ENCODE measurements around the gene RASSF8.

RASSF8 gene

GRCh38 chr12:25943940-25944339 lies 14.5 kb upstream of the RASSF8 start:
- no peaks in the 10 kb centered on the region for H3K36me3 Mint-ChIP-seq (ENCODE audit: low read depth)
- no peak overlapping the region for H3K4me3 Mint-ChIP-seq
- peaks cover 9% of the 10 kb centered on the region for H3K27me3 Mint-ChIP-seq (ENCODE audit: low read depth)
- no peak overlapping the region for H3K27ac Mint-ChIP-seq
- H3K9me3 Mint-ChIP-seq: no peaks in the 10 kb centered on the region
- no peaks in the 10 kb centered on the region for H3K4me1 Mint-ChIP-seq (ENCODE audit: low read depth)
- no peak for DNase-seq (ENCODE audit: low spot score)

DNA sequence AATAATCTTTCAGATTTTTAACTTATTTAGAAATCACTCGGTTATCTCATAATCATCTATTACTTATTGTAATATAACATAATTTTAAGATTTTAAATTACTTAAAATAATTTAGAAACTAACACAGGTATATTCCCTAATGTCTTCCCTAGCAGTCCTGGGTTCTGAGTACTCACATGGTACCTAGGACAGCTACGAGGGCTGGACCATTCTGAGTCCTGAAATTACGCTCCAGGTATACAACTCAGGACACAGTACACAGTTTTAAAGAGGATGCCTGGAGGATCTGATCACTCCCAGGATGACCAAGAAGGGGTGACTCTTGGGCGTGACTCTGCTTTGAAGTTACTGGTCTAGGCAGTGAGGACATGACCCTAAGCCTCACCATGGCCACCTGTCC lies 9.1 kb upstream of the RASSF8 start:
- peaks cover 4% of the 10 kb centered on the region for H3K27me3 Mint-ChIP-seq (ENCODE audit: low read depth)
- H3K4me1 Mint-ChIP-seq (ENCODE audit: low read depth): no peaks in the 10 kb centered on the region
- DNase-seq (ENCODE audit: low spot score): no peak
- no peaks in the 10 kb centered on the region for H3K36me3 Mint-ChIP-seq (ENCODE audit: low read depth)
- no peak overlapping the region for H3K27ac Mint-ChIP-seq
- no peaks in the 10 kb centered on the region for H3K9me3 Mint-ChIP-seq
- no peak overlapping the region for H3K4me3 Mint-ChIP-seq

DNA sequence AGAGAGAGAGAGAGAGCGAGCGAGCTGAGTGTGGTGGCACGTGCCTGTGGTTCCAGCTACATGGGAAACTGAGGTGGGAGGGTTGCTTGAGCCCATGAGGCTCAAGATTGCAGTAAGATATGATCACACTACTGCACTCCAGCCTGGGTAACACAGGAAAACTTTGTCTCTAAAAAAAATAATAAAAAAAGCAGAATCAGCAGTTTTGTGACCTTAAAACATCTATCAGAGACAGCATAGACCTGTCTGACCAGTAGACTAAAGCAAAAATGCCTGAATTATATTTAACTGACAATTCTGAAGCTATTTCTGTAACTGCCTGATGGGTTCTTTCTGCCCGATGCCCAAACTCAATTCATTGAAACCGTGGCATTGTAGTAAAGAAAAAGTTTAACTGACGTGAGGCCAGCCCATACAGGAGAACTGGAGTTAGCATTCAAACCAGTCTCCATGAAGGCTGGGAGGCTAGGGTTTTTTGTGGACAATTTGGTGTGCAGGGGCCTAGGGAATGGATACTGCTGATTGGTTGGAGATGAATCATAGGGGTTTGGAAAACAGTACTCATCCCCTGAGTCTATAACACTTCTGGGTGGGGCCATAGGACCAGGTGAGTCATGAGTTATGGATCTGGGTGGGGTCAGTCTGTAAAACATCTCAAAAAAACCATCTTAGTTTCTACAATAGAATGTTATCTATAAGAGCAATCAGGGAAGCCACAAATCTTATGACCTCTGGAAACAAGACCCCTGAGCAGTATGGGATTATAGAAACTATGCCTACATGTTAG lies 8.0 kb upstream of the RASSF8 start:
- Mint-ChIP-seq H3K36me3 (ENCODE audit: low read depth) (no peaks in the 10 kb centered on the region), H3K27me3 (ENCODE audit: low read depth) (peaks cover 11% of the 10 kb centered on the region), H3K4me3 (no peak overlapping the region), H3K9me3 (no peaks in the 10 kb centered on the region), H3K4me1 (ENCODE audit: low read depth) (no peaks in the 10 kb centered on the region), H3K27ac (no peak overlapping the region)
- DNase-seq (ENCODE audit: low spot score): no peak

GRCh38 chr12:25957793-25958427 lies 572 bp upstream of the RASSF8 start:
- H3K4me1 Mint-ChIP-seq (ENCODE audit: low read depth): peaks cover 9% of the 10 kb centered on the region
- no peaks in the 10 kb centered on the region for H3K9me3 Mint-ChIP-seq
- H3K4me3 Mint-ChIP-seq: peak overlapping the region; percentile 43
- H3K27me3 Mint-ChIP-seq (ENCODE audit: low read depth): peaks cover 66% of the 10 kb centered on the region
- no peaks in the 10 kb centered on the region for H3K36me3 Mint-ChIP-seq (ENCODE audit: low read depth)
- no peak for DNase-seq (ENCODE audit: low spot score)
- no peak overlapping the region for H3K27ac Mint-ChIP-seq

GRCh38 chr12:25959071-25959961 lies 834 bp downstream of the RASSF8 start:
- Mint-ChIP-seq H3K27ac (no peak overlapping the region), H3K9me3 (no peaks in the 10 kb centered on the region), H3K4me3 (peak overlapping the region; percentile 79), H3K27me3 (ENCODE audit: low read depth) (peaks cover 77% of the 10 kb centered on the region), H3K36me3 (ENCODE audit: low read depth) (no peaks in the 10 kb centered on the region), H3K4me1 (ENCODE audit: low read depth) (peaks cover 9% of the 10 kb centered on the region)
- DNase-seq (ENCODE audit: low spot score): no peak

DNA sequence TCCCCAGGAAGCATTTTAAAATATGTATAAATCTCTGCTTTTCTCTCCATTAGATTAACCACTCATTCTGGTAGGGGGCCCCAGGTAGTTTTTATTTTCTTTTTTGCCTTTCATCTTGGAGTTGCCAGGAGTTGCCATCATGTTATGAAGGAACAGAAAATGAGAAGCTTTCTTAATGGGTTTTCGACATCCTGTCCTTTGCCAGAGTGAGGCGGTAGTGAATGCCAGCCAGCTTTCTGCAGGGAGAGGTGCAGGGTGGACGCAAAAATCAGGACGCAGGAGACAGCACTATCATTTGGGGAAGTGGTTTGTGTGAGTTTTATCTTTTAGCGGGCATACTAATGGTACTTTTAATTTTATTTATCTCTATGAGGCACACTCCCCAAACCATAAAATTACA lies 1.7 kb downstream of the RASSF8 start:
- peaks cover 73% of the 10 kb centered on the region for H3K27me3 Mint-ChIP-seq (ENCODE audit: low read depth)
- H3K27ac Mint-ChIP-seq: no peak overlapping the region
- peaks cover 9% of the 10 kb centered on the region for H3K4me1 Mint-ChIP-seq (ENCODE audit: low read depth)
- H3K4me3 Mint-ChIP-seq: peak overlapping the region; percentile 79
- H3K9me3 Mint-ChIP-seq: no peaks in the 10 kb centered on the region
- H3K36me3 Mint-ChIP-seq (ENCODE audit: low read depth): no peaks in the 10 kb centered on the region
- DNase-seq (ENCODE audit: low spot score): no peak

DNA sequence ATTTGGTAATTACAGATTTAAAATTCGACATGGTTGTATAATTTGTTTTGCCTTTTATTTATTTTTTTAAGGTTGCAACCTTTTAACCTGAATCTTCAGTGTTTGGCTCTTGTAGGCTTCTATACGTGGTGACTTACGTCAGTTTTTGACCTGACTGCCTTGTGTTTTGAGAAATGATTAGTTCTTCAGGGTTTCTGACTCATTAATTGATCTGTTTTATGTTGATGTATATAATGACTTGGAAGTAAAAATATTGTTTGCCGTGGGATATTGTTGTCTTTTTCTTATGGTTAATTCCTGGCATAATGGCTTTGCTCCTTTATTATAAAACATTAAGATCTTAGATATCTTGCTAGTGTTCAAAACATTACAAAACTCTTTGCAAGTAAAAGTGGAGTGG lies 2.5 kb downstream of the RASSF8 start:
- peaks cover 68% of the 10 kb centered on the region for H3K27me3 Mint-ChIP-seq (ENCODE audit: low read depth)
- H3K27ac Mint-ChIP-seq: no peak overlapping the region
- H3K4me3 Mint-ChIP-seq: no peak overlapping the region
- no peak for DNase-seq (ENCODE audit: low spot score)
- peaks cover 9% of the 10 kb centered on the region for H3K4me1 Mint-ChIP-seq (ENCODE audit: low read depth)
- no peaks in the 10 kb centered on the region for H3K9me3 Mint-ChIP-seq
- H3K36me3 Mint-ChIP-seq (ENCODE audit: low read depth): no peaks in the 10 kb centered on the region

DNA sequence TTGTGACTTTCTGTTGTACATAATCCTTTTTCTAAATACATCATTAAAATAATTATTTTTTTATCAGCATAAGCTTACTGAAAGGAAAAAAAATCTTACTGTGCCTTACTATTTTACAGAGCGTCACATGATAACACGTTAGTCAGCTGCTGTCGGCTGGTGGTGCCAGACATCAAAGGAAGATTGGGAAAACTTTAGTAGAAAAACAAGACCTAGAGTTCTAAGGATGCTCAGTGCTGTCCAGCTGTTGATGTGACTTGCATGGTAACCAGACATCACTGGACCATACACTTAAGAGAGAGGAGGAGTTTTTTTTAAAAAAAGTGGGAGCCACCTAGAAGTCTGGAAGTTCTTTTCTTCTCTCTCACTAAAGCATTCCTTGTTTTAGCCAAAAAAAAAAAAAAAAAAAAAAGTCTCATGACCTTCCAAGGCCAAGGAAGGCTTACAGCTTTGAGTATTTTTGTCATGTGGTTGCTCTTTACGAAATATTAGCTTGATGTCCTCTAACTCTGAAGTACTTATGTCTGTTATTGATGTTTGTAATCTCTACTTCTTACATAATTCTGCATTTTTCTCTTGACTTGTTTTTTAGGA lies 4.5 kb downstream of the RASSF8 start:
- Mint-ChIP-seq H3K9me3 (no peaks in the 10 kb centered on the region), H3K36me3 (ENCODE audit: low read depth) (no peaks in the 10 kb centered on the region), H3K4me1 (ENCODE audit: low read depth) (peaks cover 6% of the 10 kb centered on the region), H3K27ac (no peak overlapping the region), H3K27me3 (ENCODE audit: low read depth) (peaks cover 51% of the 10 kb centered on the region), H3K4me3 (no peak overlapping the region)
- no peak for DNase-seq (ENCODE audit: low spot score)

DNA sequence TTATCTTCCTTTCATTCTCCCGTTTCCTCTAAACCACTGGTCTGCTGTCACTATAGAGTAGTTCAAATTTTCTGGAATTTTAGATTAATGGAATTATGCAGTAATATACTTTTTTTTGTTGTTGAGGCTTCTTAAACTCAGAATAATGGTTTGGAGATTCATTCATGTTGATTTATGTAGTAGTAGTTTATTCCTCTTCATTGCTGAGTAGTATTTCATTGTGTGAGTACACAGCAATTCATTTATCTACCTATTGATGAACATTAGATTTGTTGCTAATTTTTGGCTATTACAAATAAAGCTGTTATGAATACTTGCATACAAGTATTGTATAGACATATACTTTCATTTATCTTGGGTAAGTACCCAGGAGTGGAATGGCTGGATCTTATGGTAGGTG lies 7.2 kb downstream of the RASSF8 start:
- H3K27ac Mint-ChIP-seq: no peak overlapping the region
- H3K4me1 Mint-ChIP-seq (ENCODE audit: low read depth): no peaks in the 10 kb centered on the region
- no peaks in the 10 kb centered on the region for H3K36me3 Mint-ChIP-seq (ENCODE audit: low read depth)
- H3K4me3 Mint-ChIP-seq: no peak overlapping the region
- peaks cover 36% of the 10 kb centered on the region for H3K27me3 Mint-ChIP-seq (ENCODE audit: low read depth)
- DNase-seq (ENCODE audit: low spot score): no peak
- no peaks in the 10 kb centered on the region for H3K9me3 Mint-ChIP-seq

- Mint-ChIP-seq H3K27ac (no peak overlapping the region), H3K4me1 (ENCODE audit: low read depth) (no peaks in the 10 kb centered on the region), H3K27me3 (ENCODE audit: low read depth) (peaks cover 12% of the 10 kb centered on the region), H3K36me3 (ENCODE audit: low read depth) (no peaks in the 10 kb centered on the region), H3K9me3 (no peaks in the 10 kb centered on the region), H3K4me3 (no peak overlapping the region)
- DNase-seq (ENCODE audit: low spot score): no peak
Measured at GRCh38 chr12:25970082-25970481, 11.6 kb downstream of the RASSF8 start.

- no peak overlapping the region for H3K27ac Mint-ChIP-seq
- H3K27me3 Mint-ChIP-seq (ENCODE audit: low read depth): peaks cover 10% of the 10 kb centered on the region
- DNase-seq (ENCODE audit: low spot score): no peak
- H3K9me3 Mint-ChIP-seq: no peaks in the 10 kb centered on the region
- H3K36me3 Mint-ChIP-seq (ENCODE audit: low read depth): no peaks in the 10 kb centered on the region
- H3K4me3 Mint-ChIP-seq: no peak overlapping the region
- no peaks in the 10 kb centered on the region for H3K4me1 Mint-ChIP-seq (ENCODE audit: low read depth)
Measured at GRCh38 chr12:25970916-25971653, 12.6 kb downstream of the RASSF8 start.

DNA sequence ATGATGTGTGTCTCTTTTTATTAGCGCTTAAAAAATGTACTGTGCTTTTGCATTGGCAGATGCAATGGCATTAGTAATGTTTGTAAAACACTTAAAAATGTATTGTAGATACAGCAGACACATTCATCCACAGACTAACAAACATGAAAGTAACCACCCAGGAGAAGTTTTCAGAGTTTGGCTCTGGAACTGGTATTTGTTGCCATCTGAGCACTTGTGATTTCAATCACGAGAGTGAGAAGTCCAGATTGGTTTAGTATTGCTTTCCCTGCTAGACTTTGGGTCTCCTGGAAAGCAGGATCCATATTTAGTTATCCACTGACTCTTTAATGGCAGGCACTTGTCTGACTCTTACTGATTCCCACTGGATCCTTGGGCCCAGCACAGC lies 13.2 kb downstream of the RASSF8 start:
- no peak overlapping the region for H3K4me3 Mint-ChIP-seq
- H3K36me3 Mint-ChIP-seq (ENCODE audit: low read depth): no peaks in the 10 kb centered on the region
- no peak overlapping the region for H3K27ac Mint-ChIP-seq
- H3K9me3 Mint-ChIP-seq: no peaks in the 10 kb centered on the region
- no peak for DNase-seq (ENCODE audit: low spot score)
- H3K27me3 Mint-ChIP-seq (ENCODE audit: low read depth): peaks cover 12% of the 10 kb centered on the region
- no peaks in the 10 kb centered on the region for H3K4me1 Mint-ChIP-seq (ENCODE audit: low read depth)

- Mint-ChIP-seq H3K36me3 (ENCODE audit: low read depth) (no peaks in the 10 kb centered on the region), H3K4me1 (ENCODE audit: low read depth) (no peaks in the 10 kb centered on the region), H3K27ac (no peak overlapping the region), H3K4me3 (no peak overlapping the region), H3K27me3 (ENCODE audit: low read depth) (peaks cover 11% of the 10 kb centered on the region), H3K9me3 (no peaks in the 10 kb centered on the region)
- no peak for DNase-seq (ENCODE audit: low spot score)
Measured at GRCh38 chr12:25972783-25973182, 14.3 kb downstream of the RASSF8 start.
